ENCODE results near the gene HIPK4.

Gene HIPK4

GRCh38 chr19:40366697-40367561, 23.1 kb downstream of the HIPK4 start:
- no peak for DNase-seq (ENCODE audit: low read depth)

- no peak for DNase-seq (ENCODE audit: low read depth)
Measured at GRCh38 chr19:40365613-40366401, 24.2 kb downstream of the HIPK4 start.

GRCh38 chr19:40365010-40365409, 25.0 kb downstream of the HIPK4 start:
- DNase-seq (ENCODE audit: low read depth): no peak

GRCh38 chr19:40363069-40363468, 26.9 kb downstream of the HIPK4 start:
- DNase-seq (ENCODE audit: low read depth): no peak

GRCh38 chr19:40362160-40362559, 27.8 kb downstream of the HIPK4 start:
- DNase-seq (ENCODE audit: low read depth): no peak

GRCh38 chr19:40360708-40361241, 29.2 kb downstream of the HIPK4 start:
- DNase-seq (ENCODE audit: low read depth): no peak

GRCh38 chr19:40360020-40360707, 29.8 kb downstream of the HIPK4 start:
- DNase-seq (ENCODE audit: low read depth): no peak

GRCh38 chr19:40358773-40359172, 31.2 kb downstream of the HIPK4 start:
- no peak for DNase-seq (ENCODE audit: low read depth)

- DNase-seq (ENCODE audit: low read depth): no peak
Measured at GRCh38 chr19:40357640-40358039, 32.3 kb downstream of the HIPK4 start.

- no peak for DNase-seq (ENCODE audit: low read depth)
Measured at GRCh38 chr19:40356681-40357595, 33.0 kb downstream of the HIPK4 start.

GRCh38 chr19:40355975-40356680, 33.9 kb downstream of the HIPK4 start:
- DNase-seq (ENCODE audit: low read depth): no peak

GRCh38 chr19:40348961-40349507, 40.9 kb downstream of the HIPK4 start:
- DNase-seq (ENCODE audit: low read depth): peak; percentile 18

- peak; percentile 89 for DNase-seq (ENCODE audit: low read depth)
Measured at GRCh38 chr19:40348125-40348913, 41.7 kb downstream of the HIPK4 start, which contains the start of the genes C19orf47 and PLD3. Gene C19orf47 (minus strand): TSS chr19:40348397. CDS start chr19:40341857, 6,540 bp downstream. Gene PLD3 (plus strand): TSS chr19:40348695. CDS start chr19:40366484, 17,789 bp downstream.

GRCh38 chr19:40344422-40344821, 45.6 kb downstream of the HIPK4 start:
- no peak for DNase-seq (ENCODE audit: low read depth)

GRCh38 chr19:40342644-40343311, 47.2 kb downstream of the HIPK4 start:
- no peak for DNase-seq (ENCODE audit: low read depth)

- no peak for DNase-seq (ENCODE audit: low read depth)
Measured at GRCh38 chr19:40341601-40342482, 48.1 kb downstream of the HIPK4 start.

GRCh38 chr19:40339018-40339728, 50.8 kb downstream of the HIPK4 start:
- DNase-seq (ENCODE audit: low read depth): no peak
